ENCODE data around the gene TMEM176A.
"Not testable (repeated sequence)": the region's sequence is repeated elsewhere in the genome, so short reads cannot be mapped to it uniquely, and the experiment has no call there.

Gene TMEM176A

GRCh38 chr7:150805864-150806263 lies 5.3 kb downstream of the TMEM176A start:
- no peak overlapping the region for H3K9ac ChIP-seq (ENCODE audit: low read length)
- H3K36me3 ChIP-seq (ENCODE audit: control insufficient read depth, insufficient read depth, low read length), result no peaks in the 10 kb centered on the region
- H3K4me3 ChIP-seq (ENCODE audit: low read length), result no peak overlapping the region
- no peak for DNase-seq
- H2BK120ac ChIP-seq (ENCODE audit: low read depth, low read length), result no peak overlapping the region
- H3K18ac ChIP-seq (ENCODE audit: low read length), result no peak overlapping the region
- peaks cover 13% of the 10 kb centered on the region for H3K27me3 ChIP-seq (ENCODE audit: insufficient read depth, low read length, poor library complexity)
- H3K4ac ChIP-seq (ENCODE audit: low read depth, low read length), result no peak overlapping the region
- no peak overlapping the region for H4K8ac ChIP-seq (ENCODE audit: low read depth, low read length)
- H3K23ac ChIP-seq (ENCODE audit: low read length), result no peak overlapping the region
- no peak overlapping the region for H3K56ac ChIP-seq (ENCODE audit: low read length)
- no peak overlapping the region for H3K4me2 ChIP-seq (ENCODE audit: low read length)
- no peak overlapping the region for H2BK15ac ChIP-seq (replicated peaks; ENCODE audit: low read depth)
- H3K27ac ChIP-seq (ENCODE audit: low read depth, low read length), result no peak overlapping the region
- H3K4me1 ChIP-seq (ENCODE audit: control insufficient read depth, low read depth, low read length), result no peaks in the 10 kb centered on the region
- H2BK5ac ChIP-seq (ENCODE audit: low read length), result no peak overlapping the region
- no peaks in the 10 kb centered on the region for H3K79me1 ChIP-seq (ENCODE audit: low read length)
- no peak overlapping the region for H4K5ac ChIP-seq (ENCODE audit: low read length)
- no peak overlapping the region for H2AK5ac ChIP-seq (ENCODE audit: low read length)
- no peaks in the 10 kb centered on the region for H3K79me2 ChIP-seq (ENCODE audit: control insufficient read depth, insufficient read depth, low read length)

- Histone ChIP-seq H3K4me2 (ENCODE audit: low read length) (no peak overlapping the region), H4K5ac (ENCODE audit: low read length) (no peak overlapping the region), H3K79me2 (ENCODE audit: control insufficient read depth, insufficient read depth, low read length) (no peaks in the 10 kb centered on the region), H4K8ac (ENCODE audit: low read depth, low read length) (no peak overlapping the region), H3K56ac (ENCODE audit: low read length) (no peak overlapping the region), H2BK15ac (replicated peaks; ENCODE audit: low read depth) (no peak overlapping the region), H3K4me3 (ENCODE audit: low read length) (no peak overlapping the region), H2BK5ac (ENCODE audit: low read length) (no peak overlapping the region), H2AK5ac (ENCODE audit: low read length) (no peak overlapping the region), H3K23ac (ENCODE audit: low read length) (no peak overlapping the region), H2BK120ac (ENCODE audit: low read depth, low read length) (no peak overlapping the region), H3K9ac (ENCODE audit: low read length) (no peak overlapping the region), H3K4me1 (ENCODE audit: control insufficient read depth, low read depth, low read length) (no peaks in the 10 kb centered on the region), H3K27me3 (ENCODE audit: insufficient read depth, low read length, poor library complexity) (peaks cover 7% of the 10 kb centered on the region), H3K79me1 (ENCODE audit: low read length) (no peaks in the 10 kb centered on the region), H3K4ac (ENCODE audit: low read depth, low read length) (no peak overlapping the region), H3K18ac (ENCODE audit: low read length) (no peak overlapping the region), H3K27ac (ENCODE audit: low read depth, low read length) (no peak overlapping the region), H3K36me3 (ENCODE audit: control insufficient read depth, insufficient read depth, low read length) (no peaks in the 10 kb centered on the region)
- DNase-seq, result no peak
- WGBS (ENCODE audit: extremely low coverage, insufficient coverage, low lambda C conversion rate), result no CpG with 5 or more reads among the region's 3 CpGs
Measured at GRCh38 chr7:150806454-150806853, 5.9 kb downstream of the TMEM176A start.

GRCh38 chr7:150806863-150807262 lies 6.3 kb downstream of the TMEM176A start:
- H3K79me1 ChIP-seq (ENCODE audit: low read length), result no peaks in the 10 kb centered on the region
- H3K18ac ChIP-seq (ENCODE audit: low read length), result no peak overlapping the region
- no peaks in the 10 kb centered on the region for H3K79me2 ChIP-seq (ENCODE audit: control insufficient read depth, insufficient read depth, low read length)
- no peak overlapping the region for H4K5ac ChIP-seq (ENCODE audit: low read length)
- H3K4me1 ChIP-seq (ENCODE audit: control insufficient read depth, low read depth, low read length), result no peaks in the 10 kb centered on the region
- H3K56ac ChIP-seq (ENCODE audit: low read length), result no peak overlapping the region
- no peak for DNase-seq
- H3K4me3 ChIP-seq (ENCODE audit: low read length), result no peak overlapping the region
- no peak overlapping the region for H2AK5ac ChIP-seq (ENCODE audit: low read length)
- H3K9ac ChIP-seq (ENCODE audit: low read length), result no peak overlapping the region
- no CpG with 5 or more reads among the region's 2 CpGs for WGBS (ENCODE audit: extremely low coverage, insufficient coverage, low lambda C conversion rate)
- no peak overlapping the region for H3K4ac ChIP-seq (ENCODE audit: low read depth, low read length)
- no peak overlapping the region for H3K27ac ChIP-seq (ENCODE audit: low read depth, low read length)
- H3K27me3 ChIP-seq (ENCODE audit: insufficient read depth, low read length, poor library complexity), result peaks cover 5% of the 10 kb centered on the region
- H3K23ac ChIP-seq (ENCODE audit: low read length), result no peak overlapping the region
- no peak overlapping the region for H2BK5ac ChIP-seq (ENCODE audit: low read length)
- no peaks in the 10 kb centered on the region for H3K36me3 ChIP-seq (ENCODE audit: control insufficient read depth, insufficient read depth, low read length)
- H2BK120ac ChIP-seq (ENCODE audit: low read depth, low read length), result no peak overlapping the region
- H4K8ac ChIP-seq (ENCODE audit: low read depth, low read length), result no peak overlapping the region
- H2BK15ac ChIP-seq (replicated peaks; ENCODE audit: low read depth), result no peak overlapping the region
- H3K4me2 ChIP-seq (ENCODE audit: low read length), result no peak overlapping the region

GRCh38 chr7:150807616-150808438 lies 7.3 kb downstream of the TMEM176A start:
- not testable (repeated sequence) for H2BK5ac ChIP-seq (ENCODE audit: low read length); H2BK120ac ChIP-seq (ENCODE audit: low read depth, low read length); H3K9ac ChIP-seq (ENCODE audit: low read length); H3K36me3 ChIP-seq (ENCODE audit: control insufficient read depth, insufficient read depth, low read length); H3K4me2 ChIP-seq (ENCODE audit: low read length); H3K79me1 ChIP-seq (ENCODE audit: low read length); H4K8ac ChIP-seq (ENCODE audit: low read depth, low read length); DNase-seq; H3K4ac ChIP-seq (ENCODE audit: low read depth, low read length); H3K79me2 ChIP-seq (ENCODE audit: control insufficient read depth, insufficient read depth, low read length); H3K23ac ChIP-seq (ENCODE audit: low read length); H2BK15ac ChIP-seq (replicated peaks; ENCODE audit: low read depth); H2AK5ac ChIP-seq (ENCODE audit: low read length); H4K5ac ChIP-seq (ENCODE audit: low read length); H3K27me3 ChIP-seq (ENCODE audit: insufficient read depth, low read length, poor library complexity); H3K56ac ChIP-seq (ENCODE audit: low read length); H3K4me3 ChIP-seq (ENCODE audit: low read length); H3K27ac ChIP-seq (ENCODE audit: low read depth, low read length); H3K4me1 ChIP-seq (ENCODE audit: control insufficient read depth, low read depth, low read length); H3K18ac ChIP-seq (ENCODE audit: low read length)
- WGBS (ENCODE audit: extremely low coverage, insufficient coverage, low lambda C conversion rate), result no CpG with 5 or more reads among the region's 13 CpGs

DNA sequence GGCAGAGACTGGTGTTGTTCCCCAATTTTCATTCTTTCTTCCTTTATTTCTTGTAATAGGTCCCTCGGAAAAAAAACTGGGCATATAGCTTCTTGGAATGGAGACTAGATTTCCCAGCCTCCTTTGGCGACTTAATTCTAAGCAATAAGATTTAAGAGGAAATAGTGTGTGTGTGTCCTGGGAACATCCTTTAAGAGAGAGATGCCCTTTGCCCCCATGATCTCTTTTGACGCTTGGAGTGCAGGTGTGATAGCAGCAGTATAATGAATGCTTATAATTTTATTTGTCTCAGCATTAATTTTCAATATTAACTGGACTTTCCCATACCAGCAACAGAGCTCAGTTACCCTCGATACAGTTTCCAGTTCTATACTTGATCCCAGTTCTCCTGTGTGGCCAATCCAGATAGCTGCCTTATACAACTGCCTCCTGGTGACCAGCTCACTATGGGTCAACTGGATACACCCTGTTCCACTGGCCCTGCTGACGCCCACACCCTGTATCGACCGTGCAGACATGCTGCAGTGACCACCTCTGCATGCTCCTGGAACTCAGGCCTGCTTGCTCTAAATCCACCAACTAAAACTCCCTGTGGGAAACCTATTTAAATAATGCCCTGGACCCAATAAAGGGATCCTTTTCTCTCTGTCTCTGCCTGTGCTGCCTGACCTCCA lies 13.9 kb downstream of the TMEM176A start:
- Histone ChIP-seq H3K4me3 (ENCODE audit: low read length) (no peak overlapping the region), H3K27ac (ENCODE audit: low read depth, low read length) (no peak overlapping the region), H4K8ac (ENCODE audit: low read depth, low read length) (no peak overlapping the region), H3K23ac (ENCODE audit: low read length) (no peak overlapping the region), H3K18ac (ENCODE audit: low read length) (no peak overlapping the region), H3K4me2 (ENCODE audit: low read length) (no peak overlapping the region), H2BK15ac (replicated peaks; ENCODE audit: low read depth) (no peak overlapping the region), H2BK5ac (ENCODE audit: low read length) (no peak overlapping the region), H3K27me3 (ENCODE audit: insufficient read depth, low read length, poor library complexity) (no peaks in the 10 kb centered on the region), H3K4me1 (ENCODE audit: control insufficient read depth, low read depth, low read length) (no peaks in the 10 kb centered on the region), H3K4ac (ENCODE audit: low read depth, low read length) (no peak overlapping the region), H2AK5ac (ENCODE audit: low read length) (no peak overlapping the region), H3K36me3 (ENCODE audit: control insufficient read depth, insufficient read depth, low read length) (no peaks in the 10 kb centered on the region), H3K9ac (ENCODE audit: low read length) (no peak overlapping the region), H3K79me1 (ENCODE audit: low read length) (no peaks in the 10 kb centered on the region), H3K56ac (ENCODE audit: low read length) (no peak overlapping the region), H3K79me2 (ENCODE audit: control insufficient read depth, insufficient read depth, low read length) (no peaks in the 10 kb centered on the region), H2BK120ac (ENCODE audit: low read depth, low read length) (no peak overlapping the region), H4K5ac (ENCODE audit: low read length) (no peak overlapping the region)
- WGBS (ENCODE audit: extremely low coverage, insufficient coverage, low lambda C conversion rate), result no CpG with 5 or more reads among the region's 7 CpGs
- no peak for DNase-seq

Measured in mesendoderm (in vitro differentiated cells).